Muscle layer of duodenum (tissue), 2 donors: Measurements from ENCODE around the gene PCDHB4.
A peak's percentile ranks its signal among the peaks of the same experiment; 100 is the strongest.
"Not testable (repeated sequence)": the region's sequence is repeated elsewhere in the genome, so short reads cannot be mapped to it uniquely, and the experiment has no call there.

Experiments used
- H3K27ac ChIP-seq: one replicate; pipeline ENCODE4 v1.7.0; 2013; ENCODE audit warnings: mild to moderate bottlenecking, low read length
- H3K27me3 ChIP-seq: one replicate; pipeline ENCODE4 v1.7.0; 2013; ENCODE audit warnings: low read depth, mild to moderate bottlenecking, control low read depth, low read length
- H3K36me3 ChIP-seq, 2 donors: one replicate each; pipeline ENCODE4 v1.7.0; 2013; ENCODE audit warnings: low read length in 2 of 2, control low read depth in 1 of 2, mild to moderate bottlenecking in 1 of 2; ENCODE audit not compliant: insufficient read depth in 2 of 2, control insufficient read depth in 1 of 2
- H3K4me1 ChIP-seq, 2 donors: one replicate each; pipeline ENCODE4 v1.7.0; 2013; ENCODE audit warnings: low read length in 2 of 2, mild to moderate bottlenecking in 2 of 2, control low read depth in 1 of 2, moderate library complexity in 1 of 2; ENCODE audit not compliant: insufficient read depth in 2 of 2, control insufficient read depth in 1 of 2
- H3K4me3 ChIP-seq, 2 donors: one replicate each; pipeline ENCODE4 v1.7.0; 2013; ENCODE audit warnings: low read length in 2 of 2, low read depth in 1 of 2, mild to moderate bottlenecking in 1 of 2
- H3K9me3 ChIP-seq, 2 donors: one replicate each; pipeline ENCODE4 v1.7.0; 2013; ENCODE audit warnings: low read length in 2 of 2, control low read depth in 1 of 2, mild to moderate bottlenecking in 1 of 2; ENCODE audit not compliant: control insufficient read depth in 1 of 2
- donor health status: healthy.

The PCDHB4 gene

GRCh38 chr5:141150993-141151325, 29.3 kb downstream of the PCDHB4 start:
- Histone ChIP-seq H3K4me1 (no peaks in the 10 kb centered on the region), H3K27ac (no peak overlapping the region), H3K4me3 (peak overlapping the region; percentile 8 to 50), H3K36me3 (no peaks in the 10 kb centered on the region), H3K27me3 (no peaks in the 10 kb centered on the region), H3K9me3 (peaks cover 16 to 70% of the 10 kb centered on the region in 2 donors)

GRCh38 chr5:141151632-141152031, 30.0 kb downstream of the PCDHB4 start:
- not testable (repeated sequence) for H3K27ac ChIP-seq, H3K36me3 ChIP-seq, H3K27me3 ChIP-seq, H3K4me1 ChIP-seq
- H3K9me3 ChIP-seq, result peaks cover 20 to 71% of the 10 kb centered on the region in 2 donors
- peak overlapping the region in 1 of 2 donors; percentile 36 for H3K4me3 ChIP-seq

- peak overlapping the region in 1 of 2 donors; percentile 36 for H3K4me3 ChIP-seq
- H3K9me3 ChIP-seq, result peaks cover 23 to 75% of the 10 kb centered on the region in 2 donors
- not testable (repeated sequence) for H3K27ac ChIP-seq, H3K4me1 ChIP-seq, H3K27me3 ChIP-seq, H3K36me3 ChIP-seq
Observed at GRCh38 chr5:141152096-141152495, 30.5 kb downstream of the PCDHB4 start.

GRCh38 chr5:141155540-141156374, 34.1 kb downstream of the PCDHB4 start:
- peaks cover 23 to 67% of the 10 kb centered on the region in 2 donors for H3K9me3 ChIP-seq
- no peak overlapping the region for H3K27ac ChIP-seq
- H3K4me3 ChIP-seq, result peak overlapping the region in 1 of 2 donors; percentile 41
- H3K27me3 ChIP-seq, result no peaks in the 10 kb centered on the region
- no peaks in the 10 kb centered on the region for H3K4me1 ChIP-seq
- no peaks in the 10 kb centered on the region for H3K36me3 ChIP-seq

- H3K9me3 ChIP-seq, result peaks cover 17 to 61% of the 10 kb centered on the region in 2 donors
Observed at GRCh38 chr5:141157356-141157755, 35.7 kb downstream of the PCDHB4 start.

GRCh38 chr5:141157901-141158300, 36.3 kb downstream of the PCDHB4 start:
- not testable (repeated sequence) for H3K4me1 ChIP-seq, H3K27me3 ChIP-seq, H3K27ac ChIP-seq, H3K36me3 ChIP-seq
- Histone ChIP-seq H3K9me3 (peaks cover 14 to 65% of the 10 kb centered on the region in 2 donors), H3K4me3 (peak overlapping the region in 1 of 2 donors; percentile 37)

More at GRCh38 chr5:141157356-141157755, 35.7 kb downstream of the PCDHB4 start:
- H3K4me1 ChIP-seq, H3K27ac ChIP-seq, H3K36me3 ChIP-seq, H3K27me3 ChIP-seq: not testable (repeated sequence)
- H3K4me3 ChIP-seq, result peak overlapping the region in 1 of 2 donors; percentile 41

GRCh38 chr5:141172381-141173204, 51.0 kb downstream of the PCDHB4 start, which contains the start of gene PCDHB7:
Gene PCDHB7 (plus strand): TSS chr5:141172644. CDS start chr5:141172836, 192 bp downstream.
- H3K9me3 ChIP-seq, result peaks cover 40 to 59% of the 10 kb centered on the region in 2 donors

GRCh38 chr5:141174291-141175104, 52.9 kb downstream of the PCDHB4 start:
- not testable (repeated sequence) for H3K27me3 ChIP-seq, H3K36me3 ChIP-seq
- peaks cover 43 to 65% of the 10 kb centered on the region in 2 donors for H3K9me3 ChIP-seq

More at GRCh38 chr5:141172381-141173204, 51.0 kb downstream of the PCDHB4 start, which contains the start of gene PCDHB7:
- Histone ChIP-seq H3K36me3 (no peaks in the 10 kb centered on the region), H3K27ac (no peak within 1 kb of the TSS), H3K4me1 (no peaks in the 10 kb centered on the region), H3K27me3 (no peaks in the 10 kb centered on the region), H3K4me3 (peak within 1 kb of the TSS; percentile 28 to 39)

More at GRCh38 chr5:141174291-141175104, 52.9 kb downstream of the PCDHB4 start:
- not testable (repeated sequence) for H3K27ac ChIP-seq, H3K4me1 ChIP-seq
- peak overlapping the region in 1 of 2 donors; percentile 41 for H3K4me3 ChIP-seq
